IMR-90 (cell line): ENCODE results near the gene NAA80. TPM values are rescaled to one million over a fixed set of nuclear protein-coding genes. Genes with fewer than 3 reads are reported as not detected.

Experiments
- ATAC-seq: fragments of 200-7000 bp; cut with Tn5 transposase; 2 replicates; pipeline ENCODE4 v1.9.1; 2020; ENCODE audit warnings: low read depth, mild to moderate bottlenecking, moderate library complexity
- BruUV-seq: library from RNA; stranded (reverse); fragments of 400-500 nt; replicated peaks from 2 replicates; lab custom pipeline; 2021; lab: Mats Ljungman, UMichigan
- CTCF ChIA-PET: fragments of 300-600 bp; formaldehyde crosslinking; extraction: SDS; loops from one replicate; lab custom pipeline; 2021; ENCODE audit warnings: antibody characterized with exemption; lab: Yijun Ruan, JAX
- POLR2A ChIA-PET: fragments of 300-600 bp; sonication (Branson Sonifier 250); formaldehyde crosslinking; loops from one replicate; lab custom pipeline; 2022; ENCODE audit warnings: antibody characterized with exemption; ENCODE audit not compliant: unreplicated experiment; lab: Charles Lee
- DNase-seq: peaks from one replicate; pipeline ENCODE4 v3.0.0; 2013
- H2AFZ ChIP-seq: replicated peaks from 2 replicates; pipeline ENCODE3; 2013; ENCODE audit warnings: low read length, mild to moderate bottlenecking; ENCODE audit not compliant: poor library complexity
- H2AK5ac ChIP-seq: 2 replicates; pipeline ENCODE4 v1.6.1; 2013; ENCODE audit warnings: low read depth, low read length, inconsistent platforms
- H2AK9ac ChIP-seq: replicated peaks from 2 replicates; pipeline ENCODE3; 2013; ENCODE audit warnings: mild to moderate bottlenecking, low read depth, low read length, moderate library complexity; ENCODE audit not compliant: poor library complexity
- H2BK120ac ChIP-seq: 2 replicates; pipeline ENCODE4 v1.6.1; 2013; ENCODE audit warnings: low read depth, low read length, inconsistent platforms
- H2BK15ac ChIP-seq: 3 replicates; pipeline ENCODE4 v1.6.1; 2013; ENCODE audit warnings: low read depth, low read length, inconsistent platforms
- H2BK20ac ChIP-seq: 2 replicates; pipeline ENCODE4 v1.6.1; 2013; ENCODE audit warnings: low read depth, mild to moderate bottlenecking, inconsistent platforms, low read length, moderate library complexity
- H2BK5ac ChIP-seq: 2 replicates; pipeline ENCODE4 v1.6.1; 2013; ENCODE audit warnings: mild to moderate bottlenecking, low read depth, low read length, inconsistent platforms; ENCODE audit not compliant: poor library complexity, severe bottlenecking
- H3K14ac ChIP-seq: replicated peaks from 2 replicates; pipeline ENCODE4 v1.6.1; 2013; ENCODE audit warnings: low read depth, low read length, inconsistent platforms
- H3K18ac ChIP-seq: 2 replicates; pipeline ENCODE4 v1.6.1; 2013; ENCODE audit warnings: low read depth, low read length, control low read depth
- H3K23ac ChIP-seq: 2 replicates; pipeline ENCODE4 v1.6.1; 2013; ENCODE audit warnings: low read depth, low read length, inconsistent platforms
- H3K27ac ChIP-seq: 2 replicates; pipeline ENCODE4 v1.5.1; 2013; ENCODE audit warnings: mild to moderate bottlenecking, control low read depth, low read length; ENCODE audit not compliant: insufficient read depth
- H3K27me3 ChIP-seq: 2 replicates; pipeline ENCODE4 v1.6.1; 2013; ENCODE audit warnings: low read length; ENCODE audit not compliant: control insufficient read depth, insufficient read depth
- H3K36me3 ChIP-seq: 2 replicates; pipeline ENCODE4 v1.6.1; 2013; ENCODE audit warnings: low read length, mixed read lengths; ENCODE audit not compliant: control insufficient read depth, insufficient read depth
- H3K4ac ChIP-seq: 2 replicates; pipeline ENCODE4 v1.6.1; 2013; ENCODE audit warnings: low read depth, low read length, inconsistent platforms
- H3K4me1 ChIP-seq: 2 replicates; pipeline ENCODE4 v1.6.1; 2013; ENCODE audit warnings: low read length, mixed read lengths; ENCODE audit not compliant: control insufficient read depth, insufficient read depth
- H3K4me2 ChIP-seq: 2 replicates; pipeline ENCODE4 v1.6.1; 2013; ENCODE audit warnings: low read depth, mild to moderate bottlenecking, control low read depth, low read length, moderate library complexity
- H3K4me3 ChIP-seq: 2 replicates; pipeline ENCODE4 v1.5.1; 2013; ENCODE audit warnings: low read depth, mild to moderate bottlenecking, control low read depth, low read length, moderate library complexity; ENCODE audit not compliant: insufficient read depth
- H3K56ac ChIP-seq: 2 replicates; pipeline ENCODE4 v1.6.1; 2013; ENCODE audit warnings: low read length, inconsistent platforms; ENCODE audit not compliant: insufficient read depth; ENCODE audit errors: extremely low read depth
- H3K79me1 ChIP-seq, 2 experiments: 2 replicates each; pipeline ENCODE4 v1.6.1; 2013; ENCODE audit warnings: low read length in 2 of 2, inconsistent platforms in 1 of 2, low read depth in 1 of 2
- H3K9ac ChIP-seq: 2 replicates; pipeline ENCODE4 v1.6.1; 2013; ENCODE audit warnings: low read depth, low read length, control low read depth
- H3K9me1 ChIP-seq: 2 replicates; pipeline ENCODE4 v1.6.1; 2013; ENCODE audit warnings: low read length, inconsistent platforms; ENCODE audit not compliant: insufficient read depth
- H3K9me3 ChIP-seq: 2 replicates; pipeline ENCODE4 v1.6.1; 2013; ENCODE audit warnings: low read length; ENCODE audit not compliant: control insufficient read depth, insufficient read depth
- H4K20me1 ChIP-seq: 2 replicates; pipeline ENCODE4 v1.6.1; 2013; ENCODE audit warnings: low read length, inconsistent platforms; ENCODE audit not compliant: insufficient read depth
- H4K5ac ChIP-seq: 2 replicates; pipeline ENCODE4 v1.6.1; 2013; ENCODE audit warnings: mild to moderate bottlenecking, low read depth, low read length, control low read depth
- H4K8ac ChIP-seq, 2 experiments: 2 replicates each; pipeline ENCODE4 v1.6.1; 2013; ENCODE audit warnings: low read depth in 2 of 2, low read length in 2 of 2, control low read depth in 1 of 2, inconsistent platforms in 1 of 2
- H4K91ac ChIP-seq: 2 replicates; pipeline ENCODE4 v1.6.1; 2013; ENCODE audit warnings: low read depth, low read length, inconsistent platforms; ENCODE audit not compliant: insufficient read depth
- BHLHE40 ChIP-seq: fragments of 150-350 bp; IDR thresholded peaks from 2 replicates; pipeline ENCODE4 v1.6.1; 2016; ENCODE audit warnings: mild to moderate bottlenecking, low read depth, low read length
- CEBPB ChIP-seq: IDR thresholded peaks from 2 replicates; pipeline ENCODE4 v1.6.1; 2012; ENCODE audit warnings: low read depth, low read length, improper control_type of control experiment
- CHD1 ChIP-seq: IDR thresholded peaks from 2 replicates; pipeline ENCODE4 v1.6.1; 2012; ENCODE audit warnings: low read depth, low read length, improper control_type of control experiment
- FOS ChIP-seq: fragments of 150-350 bp; IDR thresholded peaks from 2 replicates; pipeline ENCODE4 v1.6.1; 2016; ENCODE audit warnings: low read depth, low read length
- MAFK ChIP-seq: IDR thresholded peaks from 2 replicates; pipeline ENCODE4 v1.6.1; 2012; ENCODE audit warnings: low read depth, low read length, improper control_type of control experiment
- MAZ ChIP-seq: IDR thresholded peaks from 2 replicates; pipeline ENCODE4 v1.6.1; 2012; ENCODE audit warnings: low read depth, mild to moderate bottlenecking, low read length, improper control_type of control experiment, moderate library complexity, borderline replicate concordance
- MXI1 ChIP-seq: IDR thresholded peaks from 2 replicates; pipeline ENCODE4 v1.6.1; 2012; ENCODE audit warnings: low read depth, mild to moderate bottlenecking, low read length, moderate library complexity, borderline replicate concordance
- NFE2L2 ChIP-seq: fragments of 150-350 bp; IDR thresholded peaks from 2 replicates; pipeline ENCODE4 v1.6.1; 2016; ENCODE audit warnings: low read depth, mild to moderate bottlenecking, low read length
- POLR2A ChIP-seq: IDR thresholded peaks from 2 replicates; pipeline ENCODE4 v1.6.1; 2012; ENCODE audit warnings: mild to moderate bottlenecking, low read depth, low read length
- RAD21 ChIP-seq: IDR thresholded peaks from 2 replicates; pipeline ENCODE4 v1.6.1; 2012; ENCODE audit warnings: low read length, improper control_type of control experiment
- RCOR1 ChIP-seq: IDR thresholded peaks from 2 replicates; pipeline ENCODE4 v1.6.1; 2012; ENCODE audit warnings: mild to moderate bottlenecking, low read length, improper control_type of control experiment; ENCODE audit not compliant: insufficient replicate concordance
- RFX5 ChIP-seq: IDR thresholded peaks from 2 replicates; pipeline ENCODE4 v1.8.0; 2012; ENCODE audit warnings: low read depth, mild to moderate bottlenecking, low read length, moderate library complexity
- SMC3 ChIP-seq: fragments of 150-350 bp; IDR thresholded peaks from 2 replicates; pipeline ENCODE4 v1.6.1; 2016; ENCODE audit warnings: low read depth, mild to moderate bottlenecking, antibody characterized with exemption, low read length, moderate library complexity
- WGBS, 2 experiments: methylation state at CpG; one replicate each; pipeline versions ENCODE4 v1.1.5 to v1.1.7; 2013; ENCODE audit warnings: missing lambda C conversion rate in 2 of 2; ENCODE audit not compliant: insufficient read length in 1 of 2; ENCODE audit errors: extremely low coverage in 2 of 2; 5-methylcytosine and 5-hydroxymethylcytosine counted together
- dilution Hi-C: fragments of 300-500 bp; cut with HindIII; formaldehyde crosslinking; loops from one replicate; pipeline ENCODE4 v1.14.3; 2018; ENCODE audit warnings: low sequenced_read_pairs; ENCODE audit not compliant: unreplicated experiment
- in situ Hi-C: fragments of 300-500 bp; cut with MboI; formaldehyde crosslinking; loops from 3 replicates; pipeline ENCODE4 v1.14.3; 2019; ENCODE audit warnings: low sequenced_read_pairs, inconsistent platforms, mixed read lengths
- intact Hi-C: fragments of 100-400 bp; cut with micrococcal nuclease; formaldehyde crosslinking; loops from 2 replicates; pipeline ENCODE4 v1.10.0; 2022
- polyA plus RNA-seq, 3 experiments: library from polyadenylated mRNA; depleted of rRNA; stranded (reverse); fragments of >200 nt; gene quantifications; 2 replicates each; pipeline ENCODE4 v1.2.3, GENCODE V29; 2012; ENCODE audit warnings: low replicate concordance in 1 of 3
- total RNA-seq: library from RNA; depleted of rRNA; stranded (reverse); fragments of >200 nt; gene quantifications from 2 replicates; pipeline ENCODE4 v1.2.3, GENCODE V29; 2012
- TF ChIP-seq, protein P1 (sequence below): fragments of 150-350 bp; IDR thresholded peaks from 2 replicates; pipeline ENCODE4 v1.6.1; 2016; ENCODE audit warnings: low read depth, mild to moderate bottlenecking, low read length, moderate library complexity, borderline replicate concordance
- TF ChIP-seq, protein P2 (sequence below): conservative IDR thresholded peaks from 2 replicates; pipeline ENCODE4 v1.5.1; 2012; ENCODE audit warnings: mild to moderate bottlenecking, low read depth, low read length, improper control_type of control experiment
- TF ChIP-seq, protein P3 (sequence below): fragments of 150-350 bp; IDR thresholded peaks from 2 replicates; pipeline ENCODE4 v1.6.1; 2017; ENCODE audit warnings: mild to moderate bottlenecking, antibody characterized with exemption, low read length, low read depth

Gene NAA80
- total and polyA plus RNA-seq, 2 of the 4 experiments (the other 2 are of a cell fraction), result 5.0 to 14.4 TPM

DNA sequence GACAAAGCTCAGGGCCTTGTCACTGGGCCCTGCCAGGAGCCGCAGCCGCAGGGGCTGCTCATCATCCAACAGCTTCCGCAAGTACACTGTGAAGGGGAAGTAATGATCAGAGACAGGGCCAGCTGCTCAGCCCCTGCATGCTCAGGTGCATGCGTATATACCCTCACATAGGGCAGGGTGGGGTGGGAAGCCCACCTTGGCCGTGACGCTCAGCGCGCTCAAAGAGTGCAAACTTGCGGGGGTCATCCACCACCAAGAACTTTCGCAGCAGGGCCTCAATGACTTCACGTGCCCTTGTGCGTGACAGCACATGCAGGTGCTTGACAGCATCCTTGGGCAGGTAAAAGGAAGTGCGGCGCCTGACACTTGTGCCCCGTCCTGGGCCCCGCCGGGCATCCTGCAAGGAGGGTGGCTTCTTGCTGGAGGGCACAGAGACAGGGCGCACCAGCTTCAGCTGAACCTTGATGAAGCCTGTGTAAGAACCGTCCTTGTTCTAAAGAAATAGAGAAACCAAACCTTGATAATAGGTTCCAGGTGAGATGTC, 32.2 kb upstream of the NAA80 start:
- Histone ChIP-seq H2AK5ac (no peak overlapping the region), H3K14ac (no peak overlapping the region), H3K9ac (no peak overlapping the region), H3K4me1 (peaks cover 21% of the 10 kb centered on the region), H3K27ac (no peak overlapping the region), H3K27me3 (no peaks in the 10 kb centered on the region), H3K36me3 (peaks cover 32% of the 10 kb centered on the region), H4K20me1 (peaks cover 55% of the 10 kb centered on the region), H2BK15ac (no peak overlapping the region), H2AK9ac (no peak overlapping the region), H3K4me2 (no peak overlapping the region), H2AFZ (no peak overlapping the region), H2BK20ac (no peak overlapping the region), H3K23ac (no peak overlapping the region), H3K56ac (no peak overlapping the region), H4K5ac (no peak overlapping the region), H2BK120ac (no peak overlapping the region), H2BK5ac (no peak overlapping the region), H3K4ac (no peak overlapping the region), H3K9me3 (no peaks in the 10 kb centered on the region), H4K8ac (no peak overlapping the region), H3K4me3 (no peak overlapping the region), H3K18ac (no peak overlapping the region), H4K91ac (no peak overlapping the region), H3K9me1 (peaks cover 16% of the 10 kb centered on the region), H3K79me1 (peaks cover 40 to 62% of the 10 kb centered on the region in 2 experiments)
- ChIA-PET CTCF (no interaction called here), POLR2A (no interaction called here)
- no TSS peak for BruUV-seq
- WGBS, 2 experiments, result 99% methylated on average over 11 of the region's 19 CpGs; no CpG with 5 or more reads in 1 of the 2 experiments
- ATAC-seq (no peak), DNase-seq (no peak)
- in situ Hi-C loops (loop anchor here (25.0 kb wide), 3 partner anchors 1056 to 1831 kb away; partner anchors contain the start of genes ABHD14B, GPR62, MANF and PCBP4), dilution Hi-C loops (no loop called here), intact Hi-C loops (no loop called here)
- TF ChIP-seq, protein P1, sequence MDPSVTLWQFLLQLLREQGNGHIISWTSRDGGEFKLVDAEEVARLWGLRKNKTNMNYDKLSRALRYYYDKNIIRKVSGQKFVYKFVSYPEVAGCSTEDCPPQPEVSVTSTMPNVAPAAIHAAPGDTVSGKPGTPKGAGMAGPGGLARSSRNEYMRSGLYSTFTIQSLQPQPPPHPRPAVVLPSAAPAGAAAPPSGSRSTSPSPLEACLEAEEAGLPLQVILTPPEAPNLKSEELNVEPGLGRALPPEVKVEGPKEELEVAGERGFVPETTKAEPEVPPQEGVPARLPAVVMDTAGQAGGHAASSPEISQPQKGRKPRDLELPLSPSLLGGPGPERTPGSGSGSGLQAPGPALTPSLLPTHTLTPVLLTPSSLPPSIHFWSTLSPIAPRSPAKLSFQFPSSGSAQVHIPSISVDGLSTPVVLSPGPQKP, result no peak
- TF ChIP-seq CEBPB, result no peak
- no peak for TF ChIP-seq BHLHE40
- TF ChIP-seq SMC3, result no peak
- TF ChIP-seq MAFK, result no peak
- TF ChIP-seq, protein P2, sequence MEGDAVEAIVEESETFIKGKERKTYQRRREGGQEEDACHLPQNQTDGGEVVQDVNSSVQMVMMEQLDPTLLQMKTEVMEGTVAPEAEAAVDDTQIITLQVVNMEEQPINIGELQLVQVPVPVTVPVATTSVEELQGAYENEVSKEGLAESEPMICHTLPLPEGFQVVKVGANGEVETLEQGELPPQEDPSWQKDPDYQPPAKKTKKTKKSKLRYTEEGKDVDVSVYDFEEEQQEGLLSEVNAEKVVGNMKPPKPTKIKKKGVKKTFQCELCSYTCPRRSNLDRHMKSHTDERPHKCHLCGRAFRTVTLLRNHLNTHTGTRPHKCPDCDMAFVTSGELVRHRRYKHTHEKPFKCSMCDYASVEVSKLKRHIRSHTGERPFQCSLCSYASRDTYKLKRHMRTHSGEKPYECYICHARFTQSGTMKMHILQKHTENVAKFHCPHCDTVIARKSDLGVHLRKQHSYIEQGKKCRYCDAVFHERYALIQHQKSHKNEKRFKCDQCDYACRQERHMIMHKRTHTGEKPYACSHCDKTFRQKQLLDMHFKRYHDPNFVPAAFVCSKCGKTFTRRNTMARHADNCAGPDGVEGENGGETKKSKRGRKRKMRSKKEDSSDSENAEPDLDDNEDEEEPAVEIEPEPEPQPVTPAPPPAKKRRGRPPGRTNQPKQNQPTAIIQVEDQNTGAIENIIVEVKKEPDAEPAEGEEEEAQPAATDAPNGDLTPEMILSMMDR, result no peak
- no peak for TF ChIP-seq POLR2A
- TF ChIP-seq MXI1, result no peak
- TF ChIP-seq MAZ, result no peak
- TF ChIP-seq NFE2L2, result no peak
- TF ChIP-seq RAD21, result no peak
- TF ChIP-seq RFX5, result no peak
- TF ChIP-seq, protein P3, sequence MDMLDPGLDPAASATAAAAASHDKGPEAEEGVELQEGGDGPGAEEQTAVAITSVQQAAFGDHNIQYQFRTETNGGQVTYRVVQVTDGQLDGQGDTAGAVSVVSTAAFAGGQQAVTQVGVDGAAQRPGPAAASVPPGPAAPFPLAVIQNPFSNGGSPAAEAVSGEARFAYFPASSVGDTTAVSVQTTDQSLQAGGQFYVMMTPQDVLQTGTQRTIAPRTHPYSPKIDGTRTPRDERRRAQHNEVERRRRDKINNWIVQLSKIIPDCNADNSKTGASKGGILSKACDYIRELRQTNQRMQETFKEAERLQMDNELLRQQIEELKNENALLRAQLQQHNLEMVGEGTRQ, result no peak
- no peak for TF ChIP-seq CHD1
- no peak for TF ChIP-seq RCOR1
- no peak for TF ChIP-seq FOS
